ENCODE results near the gene UGT2B10.
"Not testable (repeated sequence)": the region's sequence is repeated elsewhere in the genome, so short reads cannot be mapped to it uniquely, and the experiment has no call there.

Gene UGT2B10

DNA sequence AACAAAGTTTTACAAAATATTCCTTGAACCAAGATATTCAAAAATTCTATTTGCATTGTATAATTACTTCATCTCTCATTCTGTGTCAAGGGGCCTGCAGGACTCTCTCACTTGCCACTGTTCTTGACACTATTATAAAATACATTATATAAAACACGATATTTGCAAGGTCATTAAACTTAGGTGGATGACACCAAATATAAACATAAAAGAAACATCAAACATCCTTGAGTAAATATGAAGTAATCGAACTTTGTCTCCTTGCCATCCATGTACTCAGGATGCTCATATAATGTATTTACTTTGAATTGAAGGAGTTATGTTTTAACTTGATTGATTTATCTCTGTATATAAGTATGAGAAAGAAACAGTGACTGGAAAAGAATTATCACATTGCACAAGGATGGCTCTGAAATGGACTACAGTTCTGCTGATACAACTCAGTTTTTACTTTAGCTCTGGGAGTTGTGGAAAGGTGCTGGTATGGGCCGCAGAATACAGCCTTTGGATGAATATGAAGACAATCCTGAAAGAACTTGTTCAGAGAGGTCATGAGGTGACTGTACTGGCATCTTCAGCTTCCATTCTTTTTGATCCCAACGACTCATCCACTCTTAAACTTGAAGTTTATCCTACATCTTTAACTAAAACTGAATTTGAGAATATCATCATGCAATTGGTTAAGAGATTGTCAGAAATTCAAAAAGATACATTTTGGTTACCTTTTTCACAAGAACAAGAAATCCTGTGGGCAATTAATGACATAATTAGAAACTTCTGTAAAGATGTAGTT is at the start of gene UGT2B10:
TSS of gene UGT2B10 (plus strand) at position 378 of the 793 bp plus-strand sequence. CDS start at position 404, 26 bp downstream.
- not testable (repeated sequence) for ATAC-seq

DNA sequence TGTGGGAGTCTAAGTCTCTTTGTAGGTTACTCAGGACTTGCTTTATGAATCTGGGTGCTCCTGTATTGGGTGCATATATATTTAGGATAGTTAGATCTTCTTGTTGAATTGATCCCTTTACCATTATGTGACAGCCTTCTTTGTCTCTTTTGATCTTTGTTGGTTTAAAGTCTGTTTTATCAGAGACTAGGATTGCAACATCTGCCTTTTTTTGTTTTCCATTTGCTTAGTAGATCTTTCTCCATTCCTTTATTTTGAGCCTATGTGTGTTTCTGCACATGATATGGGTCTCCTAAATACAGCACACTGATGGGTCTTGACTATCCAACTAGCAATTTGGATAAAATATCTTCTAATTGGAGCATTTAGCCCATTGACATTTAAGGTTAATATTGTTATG is 44.0 kb upstream of the UGT2B10 start:
- ATAC-seq: not testable (repeated sequence)

DNA sequence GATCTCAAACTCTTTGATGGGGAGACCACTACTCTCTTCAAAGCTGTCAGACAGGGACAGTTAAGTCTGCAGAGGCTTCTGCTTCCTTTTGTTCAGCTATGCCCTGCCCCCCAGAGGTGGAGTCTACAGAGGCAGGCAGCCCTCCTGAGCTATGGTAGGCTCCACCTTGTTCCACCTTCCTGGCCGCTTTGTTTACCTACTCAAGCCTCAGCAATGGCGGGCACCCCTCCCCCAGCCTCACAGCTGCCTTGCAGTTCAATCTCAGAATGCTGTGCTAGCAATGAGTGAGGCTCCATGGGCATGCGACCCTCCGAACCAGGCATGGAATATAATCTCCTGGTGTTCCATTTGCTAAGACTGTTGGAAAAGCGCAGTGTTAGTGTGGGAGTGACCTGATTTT is 42.1 kb upstream of the UGT2B10 start:
- no peak for ATAC-seq
- no peak for TF ChIP-seq ESRRG (CRISPR knock-in tag; IDR thresholded peaks at IDR 0.05)
- TF ChIP-seq, protein P1, sequence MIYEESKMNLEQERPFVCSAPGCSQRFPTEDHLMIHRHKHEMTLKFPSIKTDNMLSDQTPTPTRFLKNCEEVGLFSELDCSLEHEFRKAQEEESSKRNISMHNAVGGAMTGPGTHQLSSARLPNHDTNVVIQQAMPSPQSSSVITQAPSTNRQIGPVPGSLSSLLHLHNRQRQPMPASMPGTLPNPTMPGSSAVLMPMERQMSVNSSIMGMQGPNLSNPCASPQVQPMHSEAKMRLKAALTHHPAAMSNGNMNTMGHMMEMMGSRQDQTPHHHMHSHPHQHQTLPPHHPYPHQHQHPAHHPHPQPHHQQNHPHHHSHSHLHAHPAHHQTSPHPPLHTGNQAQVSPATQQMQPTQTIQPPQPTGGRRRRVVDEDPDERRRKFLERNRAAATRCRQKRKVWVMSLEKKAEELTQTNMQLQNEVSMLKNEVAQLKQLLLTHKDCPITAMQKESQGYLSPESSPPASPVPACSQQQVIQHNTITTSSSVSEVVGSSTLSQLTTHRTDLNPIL (CRISPR knock-in tag; IDR thresholded peaks at IDR 0.05; ENCODE audit: low read depth): no peak
- TF ChIP-seq CSDC2 (CRISPR knock-in tag; IDR thresholded peaks at IDR 0.05): no peak
- no peak for TF ChIP-seq SNAI2 (CRISPR knock-in tag; IDR thresholded peaks at IDR 0.05)
- no peak for TF ChIP-seq ZFP30 (CRISPR knock-in tag; IDR thresholded peaks at IDR 0.05)
- TF ChIP-seq, protein P2, sequence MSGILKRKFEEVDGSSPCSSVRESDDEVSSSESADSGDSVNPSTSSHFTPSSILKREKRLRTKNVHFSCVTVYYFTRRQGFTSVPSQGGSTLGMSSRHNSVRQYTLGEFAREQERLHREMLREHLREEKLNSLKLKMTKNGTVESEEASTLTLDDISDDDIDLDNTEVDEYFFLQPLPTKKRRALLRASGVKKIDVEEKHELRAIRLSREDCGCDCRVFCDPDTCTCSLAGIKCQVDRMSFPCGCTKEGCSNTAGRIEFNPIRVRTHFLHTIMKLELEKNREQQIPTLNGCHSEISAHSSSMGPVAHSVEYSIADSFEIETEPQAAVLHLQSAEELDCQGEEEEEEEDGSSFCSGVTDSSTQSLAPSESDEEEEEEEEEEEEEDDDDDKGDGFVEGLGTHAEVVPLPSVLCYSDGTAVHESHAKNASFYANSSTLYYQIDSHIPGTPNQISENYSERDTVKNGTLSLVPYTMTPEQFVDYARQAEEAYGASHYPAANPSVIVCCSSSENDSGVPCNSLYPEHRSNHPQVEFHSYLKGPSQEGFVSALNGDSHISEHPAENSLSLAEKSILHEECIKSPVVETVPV (CRISPR knock-in tag; IDR thresholded peaks at IDR 0.05): no peak
- TF ChIP-seq, protein P3, sequence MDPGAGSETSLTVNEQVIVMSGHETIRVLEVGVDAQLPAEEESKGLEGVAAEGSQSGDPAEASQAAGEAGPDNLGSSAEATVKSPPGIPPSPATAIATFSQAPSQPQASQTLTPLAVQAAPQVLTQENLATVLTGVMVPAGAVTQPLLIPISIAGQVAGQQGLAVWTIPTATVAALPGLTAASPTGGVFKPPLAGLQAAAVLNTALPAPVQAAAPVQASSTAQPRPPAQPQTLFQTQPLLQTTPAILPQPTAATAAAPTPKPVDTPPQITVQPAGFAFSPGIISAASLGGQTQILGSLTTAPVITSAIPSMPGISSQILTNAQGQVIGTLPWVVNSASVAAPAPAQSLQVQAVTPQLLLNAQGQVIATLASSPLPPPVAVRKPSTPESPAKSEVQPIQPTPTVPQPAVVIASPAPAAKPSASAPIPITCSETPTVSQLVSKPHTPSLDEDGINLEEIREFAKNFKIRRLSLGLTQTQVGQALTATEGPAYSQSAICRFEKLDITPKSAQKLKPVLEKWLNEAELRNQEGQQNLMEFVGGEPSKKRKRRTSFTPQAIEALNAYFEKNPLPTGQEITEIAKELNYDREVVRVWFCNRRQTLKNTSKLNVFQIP (CRISPR knock-in tag; IDR thresholded peaks at IDR 0.05; ENCODE audit: borderline replicate concordance, low read depth): no peak
- TF ChIP-seq ZNF70 (CRISPR knock-in tag; IDR thresholded peaks at IDR 0.05): no peak
- no peak for TF ChIP-seq ZNF8 (CRISPR knock-in tag; IDR thresholded peaks at IDR 0.05)
- TF ChIP-seq, protein P4, sequence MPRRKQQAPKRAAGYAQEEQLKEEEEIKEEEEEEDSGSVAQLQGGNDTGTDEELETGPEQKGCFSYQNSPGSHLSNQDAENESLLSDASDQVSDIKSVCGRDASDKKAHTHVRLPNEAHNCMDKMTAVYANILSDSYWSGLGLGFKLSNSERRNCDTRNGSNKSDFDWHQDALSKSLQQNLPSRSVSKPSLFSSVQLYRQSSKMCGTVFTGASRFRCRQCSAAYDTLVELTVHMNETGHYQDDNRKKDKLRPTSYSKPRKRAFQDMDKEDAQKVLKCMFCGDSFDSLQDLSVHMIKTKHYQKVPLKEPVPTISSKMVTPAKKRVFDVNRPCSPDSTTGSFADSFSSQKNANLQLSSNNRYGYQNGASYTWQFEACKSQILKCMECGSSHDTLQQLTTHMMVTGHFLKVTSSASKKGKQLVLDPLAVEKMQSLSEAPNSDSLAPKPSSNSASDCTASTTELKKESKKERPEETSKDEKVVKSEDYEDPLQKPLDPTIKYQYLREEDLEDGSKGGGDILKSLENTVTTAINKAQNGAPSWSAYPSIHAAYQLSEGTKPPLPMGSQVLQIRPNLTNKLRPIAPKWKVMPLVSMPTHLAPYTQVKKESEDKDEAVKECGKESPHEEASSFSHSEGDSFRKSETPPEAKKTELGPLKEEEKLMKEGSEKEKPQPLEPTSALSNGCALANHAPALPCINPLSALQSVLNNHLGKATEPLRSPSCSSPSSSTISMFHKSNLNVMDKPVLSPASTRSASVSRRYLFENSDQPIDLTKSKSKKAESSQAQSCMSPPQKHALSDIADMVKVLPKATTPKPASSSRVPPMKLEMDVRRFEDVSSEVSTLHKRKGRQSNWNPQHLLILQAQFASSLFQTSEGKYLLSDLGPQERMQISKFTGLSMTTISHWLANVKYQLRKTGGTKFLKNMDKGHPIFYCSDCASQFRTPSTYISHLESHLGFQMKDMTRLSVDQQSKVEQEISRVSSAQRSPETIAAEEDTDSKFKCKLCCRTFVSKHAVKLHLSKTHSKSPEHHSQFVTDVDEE (CRISPR knock-in tag; IDR thresholded peaks at IDR 0.05): no peak
- TF ChIP-seq PPARA (CRISPR knock-in tag; IDR thresholded peaks at IDR 0.05; ENCODE audit: borderline replicate concordance): no peak
- no peak for TF ChIP-seq ZC3H10 (CRISPR knock-in tag; IDR thresholded peaks at IDR 0.05)
- no peak for TF ChIP-seq ZNF565 (CRISPR knock-in tag; conservative IDR thresholded peaks at IDR 0.05; ENCODE audit: low read depth)
- TF ChIP-seq RARB (CRISPR knock-in tag; IDR thresholded peaks at IDR 0.05): no peak
- TF ChIP-seq GLIS3 (CRISPR knock-in tag; IDR thresholded peaks at IDR 0.05): no peak

DNA sequence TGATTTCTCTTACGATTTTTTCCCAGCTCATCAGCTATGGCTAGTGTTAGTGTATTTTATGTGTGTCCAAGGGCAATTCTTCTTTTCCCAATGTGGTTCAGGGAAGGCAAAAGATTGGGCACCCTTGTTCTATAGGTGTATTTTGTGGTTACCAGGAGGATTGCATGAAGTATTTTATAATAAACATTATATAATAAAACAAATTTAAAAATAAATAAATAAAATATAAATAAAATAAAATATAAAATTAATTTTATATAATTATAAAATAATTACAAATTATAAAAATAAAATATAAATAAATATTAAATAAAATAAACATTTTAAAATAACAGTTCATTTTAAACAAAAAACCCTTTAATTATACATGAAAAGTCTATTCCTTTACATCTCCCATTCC is 35.6 kb upstream of the UGT2B10 start:
- no peak for ATAC-seq
- TF ChIP-seq ZFP30 (CRISPR knock-in tag; IDR thresholded peaks at IDR 0.05) (no peak), ZFP3 (CRISPR knock-in tag; IDR thresholded peaks at IDR 0.05) (no peak), ZNF70 (CRISPR knock-in tag; IDR thresholded peaks at IDR 0.05) (no peak), RARB (CRISPR knock-in tag; IDR thresholded peaks at IDR 0.05) (no peak), CSDC2 (CRISPR knock-in tag; IDR thresholded peaks at IDR 0.05) (no peak), BACH2 (CRISPR knock-in tag; IDR thresholded peaks at IDR 0.05; ENCODE audit: borderline replicate concordance) (no peak), SNAI2 (CRISPR knock-in tag; IDR thresholded peaks at IDR 0.05) (no peak), ARNTL (CRISPR knock-in tag; IDR thresholded peaks at IDR 0.05; ENCODE audit: borderline replicate concordance, low read depth) (no peak), TOX (CRISPR knock-in tag; IDR thresholded peaks at IDR 0.05; ENCODE audit: borderline replicate concordance) (no peak), ESRRG (CRISPR knock-in tag; IDR thresholded peaks at IDR 0.05) (no peak), ZC3H10 (CRISPR knock-in tag; IDR thresholded peaks at IDR 0.05) (no peak)
- TF ChIP-seq, protein P3 (CRISPR knock-in tag; IDR thresholded peaks at IDR 0.05; ENCODE audit: borderline replicate concordance, low read depth): no peak
- TF ChIP-seq, protein P1 (CRISPR knock-in tag; IDR thresholded peaks at IDR 0.05; ENCODE audit: low read depth): no peak
- TF ChIP-seq, protein P2 (CRISPR knock-in tag; IDR thresholded peaks at IDR 0.05): no peak
- TF ChIP-seq, protein P4 (CRISPR knock-in tag; IDR thresholded peaks at IDR 0.05): no peak
